ENCODE results near the gene DAND5.

- no peak for TF ChIP-seq CTCF (IDR thresholded peaks at IDR 0.05 in 8 of 11, conservative IDR thresholded peaks at IDR 0.05 in 3 of 11)
- TF ChIP-seq POLR2A (IDR thresholded peaks at IDR 0.05): no peak
- peak in 1 of 3 donors; percentile 9 for TF ChIP-seq POLR2AphosphoS5 (IDR thresholded peaks at IDR 0.05)
Observed at GRCh38 chr19:12947702-12948611, 21.4 kb upstream of the DAND5 start.

All from spleen (tissue), 7 donors.